HG02798 (cell line): ENCODE measurements around the gene DNAJC15.

Experiments
- ATAC-seq: cut with Tn5 transposase; IDR thresholded peaks from one replicate; pipeline ENCODE4 v1.9.1; 2021; ENCODE audit warnings: mild to moderate bottlenecking; ENCODE audit not compliant: unreplicated experiment, poor library complexity

Gene DNAJC15

DNA sequence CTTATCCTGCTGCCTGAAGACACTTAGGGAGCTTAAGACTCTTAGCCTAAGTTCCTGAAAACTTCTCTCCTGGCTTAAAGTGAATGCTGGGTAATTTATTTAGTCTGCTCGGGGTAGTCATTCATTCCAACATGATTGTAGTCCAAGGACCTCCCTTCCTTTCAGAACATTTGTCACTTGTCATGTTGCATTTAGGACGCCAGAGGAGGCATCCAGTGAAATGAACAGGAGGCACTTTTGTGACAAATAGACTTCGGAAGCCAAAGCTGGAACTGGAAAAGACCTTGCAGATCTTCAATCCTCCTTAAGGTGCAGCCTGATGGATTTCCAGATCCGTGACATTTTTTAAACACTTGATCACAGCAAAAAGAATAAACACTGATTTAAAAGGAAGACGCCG is 95.1 kb downstream of the DNAJC15 start:
- ATAC-seq, result no peak

DNA sequence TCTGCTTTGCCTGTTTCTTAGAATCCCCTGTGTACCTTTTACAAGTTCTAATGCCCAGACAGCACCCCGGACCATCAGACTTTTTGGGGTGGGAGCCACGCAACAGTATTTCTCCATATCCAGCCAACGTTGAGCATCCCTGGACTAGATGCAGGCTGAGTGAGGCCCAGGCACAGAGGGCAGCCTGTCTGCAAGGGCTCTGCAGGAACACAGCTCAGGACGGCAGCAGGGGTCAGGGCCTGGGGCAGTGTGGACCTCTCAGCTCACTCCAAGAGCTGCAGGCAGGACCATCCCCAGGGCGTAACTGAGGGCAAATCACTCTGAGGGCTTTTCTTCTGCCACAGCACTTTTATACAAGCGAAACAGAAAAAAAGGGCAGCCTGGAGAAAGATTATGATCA is 95.8 kb downstream of the DNAJC15 start:
- ATAC-seq, result no peak

DNA sequence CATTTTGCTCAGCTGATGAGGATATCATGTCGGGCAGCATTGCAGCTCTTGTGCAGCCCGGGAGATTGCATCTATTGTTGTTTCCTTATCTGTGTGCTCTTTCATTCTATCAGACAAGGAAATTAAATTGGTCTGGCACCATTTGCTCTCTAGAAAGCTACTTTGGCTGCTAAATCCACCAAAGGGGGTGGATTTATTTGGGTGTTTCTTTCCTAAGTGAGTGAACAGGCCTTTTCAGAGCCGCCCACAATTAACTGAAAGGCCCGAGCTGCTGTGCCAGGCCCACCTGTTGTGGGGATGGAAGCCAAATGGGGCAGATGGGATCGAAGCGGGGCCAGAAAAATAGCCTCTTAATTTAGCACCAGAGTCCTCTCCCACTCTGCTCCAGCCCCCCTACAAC is 99.4 kb downstream of the DNAJC15 start:
- ATAC-seq, result no peak

DNA sequence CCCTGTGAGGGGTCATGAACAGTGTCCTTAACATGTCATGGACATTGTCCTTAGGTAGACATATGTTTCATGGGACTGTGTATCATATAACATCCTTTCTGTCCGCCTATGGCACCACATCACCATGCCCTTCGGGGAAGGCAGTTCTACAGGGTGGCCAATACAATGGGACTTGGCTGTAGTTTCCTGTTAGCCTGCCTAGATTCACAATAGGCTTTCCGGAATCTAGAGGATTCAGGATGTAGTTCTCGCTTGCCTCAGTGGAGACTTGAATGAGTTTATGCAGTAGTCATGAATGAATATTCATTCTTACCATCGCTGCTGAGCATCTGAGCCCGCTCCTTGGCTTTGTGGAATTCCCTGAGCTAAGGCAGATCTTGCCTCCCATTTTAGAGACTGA is 100.5 kb downstream of the DNAJC15 start:
- no peak for ATAC-seq

DNA sequence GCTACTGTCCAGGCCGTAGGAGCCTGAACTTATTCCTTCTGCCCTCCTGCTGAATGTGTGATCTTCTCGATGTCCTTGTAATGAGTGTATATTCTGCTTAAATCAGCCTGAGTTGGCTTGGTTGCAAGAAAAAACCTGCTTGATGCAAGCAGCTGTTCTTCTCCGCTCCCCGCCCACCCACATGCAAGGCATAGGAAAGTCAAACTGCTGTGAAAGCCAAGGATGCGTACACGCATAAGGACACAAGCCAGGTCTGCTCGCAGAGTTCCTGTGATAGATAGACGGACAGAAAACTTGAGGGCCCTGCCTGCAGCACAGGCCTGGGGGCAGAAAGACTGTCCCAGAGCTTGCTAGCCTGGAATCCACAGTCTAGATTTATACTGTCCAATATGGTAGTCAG is 101.1 kb downstream of the DNAJC15 start:
- ATAC-seq, result no peak

DNA sequence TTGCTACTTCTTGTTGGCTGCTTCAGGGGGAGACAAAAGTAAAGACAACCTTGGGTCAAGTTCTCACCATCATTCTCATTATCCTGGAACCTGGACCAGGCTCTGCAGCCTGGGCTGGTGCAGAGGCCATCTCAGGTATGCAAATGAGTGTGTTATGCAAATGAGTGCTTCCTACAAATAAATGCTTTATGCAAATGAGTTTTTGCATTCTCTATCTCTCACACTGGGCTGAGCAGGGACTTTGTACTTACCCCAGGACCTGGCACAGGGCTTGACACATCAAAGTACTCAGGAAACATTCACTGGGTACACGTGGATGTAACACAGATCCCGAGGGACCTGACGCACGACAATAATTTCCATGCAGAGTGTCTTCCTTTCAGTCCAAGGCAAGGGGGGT is 103.0 kb downstream of the DNAJC15 start:
- no peak for ATAC-seq

DNA sequence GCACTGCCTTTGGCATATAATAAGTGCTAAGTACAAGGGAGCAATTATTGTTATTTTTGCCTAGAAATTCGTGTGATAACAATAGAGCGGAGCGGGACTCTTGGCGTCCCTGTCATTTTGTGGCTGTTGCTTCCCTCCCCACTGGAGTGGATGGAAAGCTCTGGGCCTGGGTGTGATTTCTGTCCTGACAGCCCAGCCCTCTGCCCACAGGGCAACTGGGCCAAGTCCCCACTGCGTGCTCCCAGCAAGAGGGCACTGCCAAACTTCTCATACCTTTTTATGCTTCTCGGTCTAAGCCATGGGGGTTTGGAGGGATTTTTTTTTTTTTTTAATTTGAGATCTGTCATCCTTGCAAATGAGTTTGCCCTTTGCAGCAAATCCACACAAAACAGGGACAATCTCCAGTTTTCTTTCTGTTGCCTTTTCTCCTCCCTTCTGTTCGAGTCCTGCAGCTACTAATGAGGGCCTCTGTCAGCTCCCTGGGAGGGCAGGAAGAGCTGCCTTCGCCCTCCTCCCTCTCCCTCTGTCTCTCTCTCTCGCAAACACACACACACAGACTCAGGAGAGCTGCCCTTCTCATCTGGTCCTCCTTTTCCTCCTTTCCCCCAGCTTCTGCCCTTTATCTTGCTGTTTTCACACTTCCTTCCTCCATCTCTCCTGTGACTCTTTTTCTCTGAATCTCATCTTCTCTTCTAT is 103.9 kb downstream of the DNAJC15 start:
- ATAC-seq, result no peak

DNA sequence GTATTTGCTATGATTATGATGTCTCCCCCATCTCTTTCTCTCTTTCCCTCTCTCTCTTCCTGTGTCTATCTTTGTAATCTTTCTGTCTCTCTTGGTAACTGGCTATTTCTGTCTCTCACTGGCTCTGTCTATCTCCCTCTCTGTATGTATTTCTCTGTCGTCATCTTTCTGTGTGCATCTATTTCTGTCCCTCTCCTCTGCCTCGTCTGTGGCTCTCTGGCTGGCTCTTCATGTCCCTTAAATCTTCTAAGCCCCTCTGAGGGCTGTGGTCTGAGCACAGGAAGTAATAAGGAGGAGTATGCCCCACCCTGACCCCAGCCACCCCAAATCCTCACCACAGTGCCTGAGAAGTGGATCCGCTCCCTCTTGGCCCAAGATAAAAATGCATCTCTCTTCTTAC is 104.4 kb downstream of the DNAJC15 start:
- ATAC-seq, result no peak

DNA sequence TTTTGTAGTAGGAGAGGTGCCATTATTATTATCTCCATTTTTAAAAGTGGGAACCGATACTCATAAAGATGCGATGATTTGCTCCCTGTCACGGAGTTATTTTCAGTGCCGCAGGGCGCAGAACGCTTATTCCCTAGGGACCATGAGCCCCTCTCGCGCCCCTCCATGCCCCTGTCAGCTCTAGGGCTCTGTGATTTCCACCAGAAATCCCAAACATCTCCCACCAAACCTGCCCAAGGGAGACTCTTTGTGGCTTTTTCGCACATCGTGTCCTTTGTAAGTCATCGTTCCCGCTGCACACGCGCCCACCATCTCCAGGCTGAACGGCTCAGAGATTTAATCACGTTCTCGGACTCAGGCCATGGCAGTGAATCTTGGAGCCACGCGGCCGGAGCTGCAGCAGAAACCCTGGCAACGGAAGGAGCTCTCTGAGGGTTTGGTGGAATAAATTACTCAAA is 105.1 kb downstream of the DNAJC15 start:
- ATAC-seq, result no peak

DNA sequence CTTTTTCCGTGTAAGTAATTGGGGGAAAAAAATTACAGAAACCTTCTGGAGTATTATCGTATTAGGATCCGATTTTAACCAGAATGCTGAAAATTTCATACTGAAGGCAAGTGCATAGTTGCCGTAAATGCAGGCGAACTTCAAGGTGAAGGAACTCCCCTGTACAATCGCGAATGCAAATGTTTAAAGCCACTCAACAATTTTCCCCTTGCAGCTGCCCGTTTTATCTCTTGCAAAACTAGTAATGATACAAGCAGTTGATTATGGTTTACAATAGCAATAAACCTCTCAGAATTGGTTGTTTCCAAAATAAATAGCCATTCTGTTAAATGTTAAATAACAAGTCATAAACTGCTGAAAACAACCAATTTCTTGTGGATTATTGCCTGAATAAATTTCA is 105.7 kb downstream of the DNAJC15 start:
- no peak for ATAC-seq

DNA sequence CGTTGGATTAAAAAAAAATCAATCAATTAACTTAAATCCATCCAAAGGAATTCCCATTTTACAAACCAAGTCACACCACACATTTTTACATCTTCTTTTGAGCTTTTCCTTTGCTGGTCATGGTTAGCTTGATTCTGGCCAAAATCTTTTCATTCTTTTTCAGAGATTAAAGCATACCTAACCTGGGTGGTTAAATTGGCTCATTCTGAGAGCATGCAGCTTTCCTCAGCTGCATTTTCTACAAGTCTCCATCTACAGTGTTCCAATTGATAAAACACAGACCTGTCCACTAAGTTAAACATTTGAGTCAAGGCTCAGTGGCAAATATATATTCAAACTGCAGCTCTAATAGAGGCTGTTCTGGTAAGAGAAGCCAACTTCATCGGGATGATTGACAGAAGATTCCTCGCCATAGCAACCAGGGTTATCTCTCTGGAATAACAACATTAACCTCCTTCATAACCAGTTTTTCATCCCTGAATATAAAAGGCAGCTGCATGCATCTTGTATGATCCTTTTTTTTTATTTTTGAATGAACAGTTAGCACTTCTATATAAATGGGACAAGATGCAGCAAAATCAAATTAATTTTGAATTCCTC is 106.2 kb downstream of the DNAJC15 start:
- ATAC-seq, result no peak

DNA sequence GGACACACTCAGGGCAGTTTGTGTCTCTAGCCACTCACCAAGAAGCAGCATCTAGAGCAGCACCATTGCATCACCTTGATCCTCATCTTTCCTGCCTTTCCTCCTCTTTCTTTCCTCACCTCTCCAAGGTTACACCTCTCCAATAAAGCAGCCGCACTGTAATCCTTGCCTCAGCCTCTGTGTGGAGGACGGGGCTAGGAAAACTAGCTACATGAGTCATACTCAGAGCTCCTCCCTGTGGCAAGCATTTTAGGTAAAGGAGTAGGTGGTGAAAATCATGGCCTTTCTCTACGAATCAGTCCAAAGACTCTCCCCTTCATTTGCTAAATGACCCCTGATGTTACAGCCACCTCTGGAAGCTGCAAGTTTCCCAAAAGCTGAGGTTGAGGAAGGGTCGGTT is 108.9 kb downstream of the DNAJC15 start:
- ATAC-seq, result no peak

DNA sequence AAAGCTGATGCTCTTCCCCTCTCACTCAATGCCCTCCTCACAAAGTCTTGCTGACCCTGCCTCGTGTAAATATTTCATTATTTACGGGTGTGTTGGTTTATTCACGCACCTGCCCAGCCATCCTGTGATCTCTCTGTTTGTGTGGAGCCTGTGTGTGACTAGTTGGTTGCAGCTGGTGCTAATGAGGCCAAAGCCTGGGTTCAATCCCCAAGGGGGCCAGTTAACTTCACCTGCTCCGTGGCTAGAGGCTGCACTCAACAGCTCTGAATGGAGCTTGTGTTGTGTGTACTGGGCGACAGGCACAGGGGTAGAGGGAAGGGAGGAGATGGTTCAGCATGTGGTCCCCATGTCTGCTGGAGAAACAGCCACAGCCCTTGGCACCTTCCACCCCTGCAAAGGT is 109.5 kb downstream of the DNAJC15 start:
- no peak for ATAC-seq

DNA sequence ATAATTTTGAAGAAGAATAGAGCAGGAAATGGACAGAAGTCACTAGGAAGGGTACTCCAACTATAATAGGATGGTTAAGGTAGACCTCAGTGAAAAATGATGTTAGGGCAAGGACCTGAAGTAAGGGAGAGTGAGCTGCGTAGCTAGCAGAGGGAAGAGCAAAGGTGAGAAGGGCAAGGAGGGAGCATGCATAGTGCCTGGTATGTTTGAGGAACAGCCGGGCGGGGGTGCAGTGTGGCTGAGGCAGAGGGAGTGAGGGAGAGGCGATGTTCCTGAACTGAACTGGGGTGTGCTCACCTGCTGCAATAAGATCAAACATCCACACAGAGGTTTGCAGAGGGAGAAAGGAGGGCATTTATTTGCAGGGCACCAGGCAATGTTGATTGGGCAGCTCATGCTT is 110.4 kb downstream of the DNAJC15 start:
- no peak for ATAC-seq

DNA sequence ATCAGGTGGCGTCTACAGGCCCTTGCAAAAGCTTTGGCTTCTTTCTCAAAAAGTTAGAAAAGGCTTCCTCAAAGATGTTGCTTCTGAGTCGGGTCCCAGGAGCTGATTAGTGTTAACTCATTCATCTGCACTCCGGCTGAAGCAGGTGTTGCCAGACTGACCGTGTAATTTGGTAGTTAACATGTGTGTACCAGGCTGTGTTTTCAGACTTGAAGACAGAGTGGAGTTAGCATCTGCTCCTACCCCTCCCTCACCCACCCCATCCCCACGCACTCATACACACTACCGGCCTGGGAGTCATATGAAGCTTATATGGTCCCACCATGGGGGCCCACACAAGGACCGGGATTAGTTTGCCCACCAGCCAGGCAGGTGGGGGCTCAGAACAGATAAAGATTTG is 111.5 kb downstream of the DNAJC15 start:
- no peak for ATAC-seq

DNA sequence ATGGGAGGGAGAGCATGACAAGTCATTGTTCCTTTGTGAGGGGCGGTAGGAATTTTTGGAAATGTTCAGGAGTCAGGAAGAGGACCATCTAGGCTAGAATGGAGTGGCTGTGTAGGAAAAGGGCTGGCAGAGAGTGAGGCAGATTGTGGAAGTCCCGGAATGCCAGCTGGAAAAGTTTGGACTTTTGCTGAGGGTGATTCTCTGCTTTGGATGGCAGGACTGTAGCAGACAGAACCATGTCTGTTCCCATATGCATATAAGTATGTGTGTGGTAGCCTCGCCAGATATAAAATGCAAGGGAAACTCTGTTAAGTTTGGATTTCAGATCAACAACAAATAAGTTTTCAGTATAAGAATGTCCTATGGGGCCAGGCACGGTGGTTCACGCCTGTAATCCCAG is 112.1 kb downstream of the DNAJC15 start:
- ATAC-seq, result no peak

DNA sequence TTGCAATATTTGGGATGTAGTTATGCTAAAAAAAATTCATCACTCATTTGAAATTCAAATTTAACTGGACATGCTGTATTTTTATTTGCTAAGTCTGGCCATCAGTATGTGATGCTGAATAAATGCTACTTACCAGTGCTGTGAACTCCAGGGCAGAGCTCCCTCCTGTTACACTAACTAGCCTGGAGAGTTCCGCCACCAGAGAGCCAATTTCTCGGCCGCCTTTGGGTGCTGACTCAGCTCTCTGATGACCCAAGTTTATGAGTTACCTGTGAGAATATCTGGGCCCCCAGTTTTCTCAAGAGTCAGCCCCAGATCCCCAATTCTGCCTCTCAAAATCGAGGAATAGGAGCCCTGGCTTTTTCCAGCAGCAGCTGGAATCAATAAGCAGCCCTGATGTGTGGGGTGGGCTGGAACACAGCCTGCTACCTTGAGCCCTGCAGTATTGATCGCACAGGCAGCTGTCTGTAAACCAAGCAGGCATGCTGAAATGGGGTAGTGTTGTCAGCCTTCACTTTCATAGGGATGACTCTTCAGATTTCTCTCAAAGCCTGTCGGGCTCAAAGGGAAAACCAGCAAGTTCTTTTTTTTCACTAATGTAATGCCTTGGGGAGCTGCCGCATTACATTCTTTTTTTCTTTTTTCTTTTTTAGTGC is 113.7 kb downstream of the DNAJC15 start:
- no peak for ATAC-seq

DNA sequence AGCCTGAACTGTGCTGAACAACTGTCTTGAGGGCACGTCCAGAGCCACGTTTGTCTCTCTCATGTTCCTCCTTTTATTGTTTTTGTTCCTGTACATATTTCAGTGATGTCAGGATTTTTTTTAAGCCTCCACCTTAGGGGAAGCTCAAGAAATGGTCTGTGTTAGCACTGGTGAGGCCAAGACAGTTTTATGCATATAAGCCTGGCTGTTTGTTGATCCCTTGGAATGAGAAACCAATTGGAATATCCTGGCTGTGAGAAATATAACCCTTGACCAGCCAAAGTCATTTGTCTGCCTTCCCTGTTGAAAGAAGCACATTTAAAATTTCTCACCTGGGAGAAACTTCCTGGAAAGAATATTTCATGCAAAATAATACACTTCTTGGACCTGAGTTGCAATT is 115.8 kb downstream of the DNAJC15 start:
- no peak for ATAC-seq

DNA sequence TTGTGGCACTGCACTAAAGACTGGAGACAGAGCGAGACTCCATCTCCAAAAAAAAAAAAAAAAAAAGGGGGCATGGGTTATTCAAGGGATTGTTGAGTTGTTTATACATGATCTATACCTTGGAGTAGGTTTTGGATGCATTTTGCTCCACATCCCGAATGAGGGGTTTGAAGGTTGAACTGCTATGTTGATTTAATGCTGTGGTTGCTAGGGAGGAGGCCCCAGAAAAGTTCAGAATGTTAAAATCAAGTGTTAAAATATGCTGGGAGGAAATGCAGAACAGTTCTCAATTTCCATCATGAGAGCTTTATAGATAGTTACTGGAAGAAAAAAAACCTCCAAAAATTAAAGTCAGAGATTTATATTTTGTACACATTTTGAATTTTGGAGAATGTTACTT is 116.5 kb downstream of the DNAJC15 start:
- no peak for ATAC-seq

DNA sequence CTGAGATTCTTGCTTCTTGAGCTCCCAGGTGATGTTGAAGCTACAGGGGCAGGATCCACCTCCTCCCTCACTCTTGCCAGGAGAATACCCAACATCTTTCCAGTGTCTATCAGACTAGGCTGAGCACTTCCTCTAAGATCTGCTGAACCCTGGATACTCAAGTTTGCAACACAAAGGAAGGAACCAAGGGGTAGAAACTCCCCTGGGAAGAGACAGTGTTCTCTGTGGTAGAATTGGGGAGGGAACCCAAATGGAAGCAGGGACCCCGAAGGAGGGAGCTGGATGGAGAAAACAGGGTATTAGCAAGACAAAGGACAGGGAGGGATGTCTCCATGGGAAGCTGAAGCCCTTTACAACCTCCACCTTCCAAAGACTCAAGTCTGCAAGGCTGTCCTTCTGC is 117.6 kb downstream of the DNAJC15 start:
- ATAC-seq, result no peak

DNA sequence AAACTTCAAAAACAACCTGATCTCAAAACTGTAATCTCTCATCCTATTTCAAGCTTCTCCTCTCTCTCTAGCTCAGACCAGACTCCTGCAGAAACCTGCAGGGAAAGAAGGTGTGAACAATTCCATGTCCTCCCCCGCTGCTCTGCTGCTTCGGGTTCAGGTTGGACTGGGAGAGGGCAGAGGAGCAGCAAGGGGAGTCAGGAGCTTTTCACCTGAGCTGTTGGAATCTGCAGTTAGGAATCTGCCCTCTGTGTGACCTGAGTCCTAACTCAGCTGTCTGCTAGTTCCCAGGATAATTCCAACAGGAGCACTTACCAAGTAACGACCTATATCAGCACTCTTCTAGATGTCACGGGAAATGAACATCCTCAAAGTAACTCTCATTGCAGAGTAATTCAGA is 118.3 kb downstream of the DNAJC15 start:
- no peak for ATAC-seq

DNA sequence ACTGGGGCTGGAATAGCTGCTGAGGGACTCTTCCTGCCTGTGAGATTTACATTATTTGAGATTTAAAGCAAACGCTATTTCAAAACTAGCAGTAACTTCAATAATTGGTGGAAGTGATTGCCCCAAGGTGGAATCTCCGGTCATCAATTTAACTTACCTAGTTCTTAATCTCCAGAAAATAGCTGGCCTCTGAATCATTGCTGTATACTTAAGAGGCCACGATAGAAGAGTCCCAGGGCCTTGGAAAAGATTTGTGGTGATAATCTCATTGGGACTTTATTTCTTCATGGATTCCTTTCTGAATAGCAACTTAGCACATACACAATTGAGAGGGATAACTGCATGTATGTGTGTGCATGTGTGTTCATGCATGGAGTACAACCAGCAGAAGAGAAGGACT is 120.2 kb downstream of the DNAJC15 start:
- no peak for ATAC-seq
